Renal cortical epithelial cell (primary cell): Measurements from ENCODE around the gene SNIP1. TPM values are rescaled to one million over a fixed set of nuclear protein-coding genes. Genes with fewer than 3 reads are reported as not detected.
"Not testable (repeated sequence)": the region's sequence is repeated elsewhere in the genome, so short reads cannot be mapped to it uniquely, and the experiment has no call there.

Experiments used
- DNase-seq: peaks from one replicate; pipeline ENCODE4 v3.0.0-alpha.2; 2011; ENCODE audit warnings: low read depth
- total RNA-seq: library from RNA; depleted of rRNA; stranded (reverse); fragments of >200 nt; gene quantifications from 2 replicates; pipeline ENCODE4 v1.2.3, GENCODE V29; 2014

Gene SNIP1
- total RNA-seq, 1 donor from 2014 or later: 14.1 TPM

DNA sequence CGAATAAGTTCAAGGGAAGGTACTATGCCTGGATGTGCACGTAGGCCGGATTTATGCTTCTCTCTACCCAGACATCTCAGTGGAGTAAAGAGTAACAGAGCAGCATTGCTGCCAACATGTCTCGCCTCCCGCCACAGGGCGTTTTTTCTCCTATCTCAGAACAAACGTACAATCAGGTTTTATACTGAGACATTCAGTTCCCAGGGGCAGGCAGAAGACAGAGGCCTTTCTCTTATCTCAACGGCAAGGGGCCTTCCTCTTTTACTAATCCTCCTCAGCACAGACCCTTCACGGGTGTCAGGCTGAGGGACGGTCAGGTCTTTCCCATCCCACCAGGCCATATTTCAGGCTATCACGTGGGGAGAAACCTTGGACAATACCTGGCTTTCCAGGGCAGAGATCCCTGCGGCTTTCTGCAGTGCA is 5.9 kb upstream of the SNIP1 start:
- not testable (repeated sequence) for DNase-seq

DNA sequence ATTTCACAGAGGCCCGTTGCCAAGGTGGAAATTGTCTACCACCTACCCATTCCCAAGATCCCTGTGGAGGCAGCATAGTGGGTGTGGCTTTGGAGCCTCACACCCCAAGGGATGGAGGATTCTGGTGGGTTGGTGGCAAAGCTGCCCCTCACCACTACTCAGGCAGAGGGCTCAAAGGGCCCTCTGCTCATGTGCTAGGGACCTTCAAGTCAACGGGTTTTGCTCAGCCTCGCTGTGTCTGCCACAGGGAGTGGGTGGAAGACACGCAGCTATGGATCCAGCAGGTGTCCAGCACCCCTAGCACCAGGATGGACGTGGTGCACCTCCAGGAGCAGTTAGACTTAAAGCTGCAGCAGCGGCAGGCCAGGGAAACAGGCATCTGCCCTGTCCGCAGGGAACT is 5.0 kb upstream of the SNIP1 start:
- no peak for DNase-seq

DNA sequence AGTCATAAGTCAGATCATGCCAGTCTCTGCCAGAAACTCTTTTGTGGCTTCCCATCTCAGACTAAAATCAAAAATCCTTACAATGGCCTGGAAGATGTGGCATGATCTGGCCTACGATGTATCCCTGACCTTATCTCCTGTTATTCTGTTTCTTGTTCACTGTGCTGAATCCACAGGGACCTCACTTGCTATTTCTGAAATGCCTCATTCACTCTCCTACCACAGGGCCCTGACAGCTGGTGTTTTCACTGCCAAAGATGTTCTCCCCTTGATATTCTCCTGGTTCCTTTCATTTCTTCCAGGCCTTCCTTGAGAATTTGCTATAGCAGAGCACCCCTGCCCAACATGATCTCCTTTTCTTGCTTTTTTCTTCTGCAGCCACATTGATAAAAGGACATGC is 4.3 kb upstream of the SNIP1 start:
- DNase-seq: no peak

DNA sequence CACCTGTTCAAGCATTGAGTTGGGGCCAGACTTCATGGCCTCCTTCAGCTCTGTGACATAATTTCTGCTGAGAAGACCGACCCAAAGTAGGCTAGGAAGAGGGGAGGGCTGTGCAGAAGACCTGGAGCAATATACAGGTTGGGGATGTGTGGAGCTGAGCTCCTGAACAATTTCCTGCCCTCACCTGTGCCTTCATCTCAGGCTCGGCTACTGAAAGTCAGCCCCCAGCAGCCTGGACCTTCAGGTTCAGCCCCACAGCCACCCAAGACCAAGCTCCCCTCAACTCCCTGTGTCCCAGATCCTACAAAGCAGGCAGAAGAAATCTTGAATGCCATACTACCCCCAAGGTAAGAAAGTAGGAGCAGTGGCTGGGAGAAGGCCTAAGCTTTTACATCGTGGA is 3.3 kb upstream of the SNIP1 start:
- no peak for DNase-seq

DNA sequence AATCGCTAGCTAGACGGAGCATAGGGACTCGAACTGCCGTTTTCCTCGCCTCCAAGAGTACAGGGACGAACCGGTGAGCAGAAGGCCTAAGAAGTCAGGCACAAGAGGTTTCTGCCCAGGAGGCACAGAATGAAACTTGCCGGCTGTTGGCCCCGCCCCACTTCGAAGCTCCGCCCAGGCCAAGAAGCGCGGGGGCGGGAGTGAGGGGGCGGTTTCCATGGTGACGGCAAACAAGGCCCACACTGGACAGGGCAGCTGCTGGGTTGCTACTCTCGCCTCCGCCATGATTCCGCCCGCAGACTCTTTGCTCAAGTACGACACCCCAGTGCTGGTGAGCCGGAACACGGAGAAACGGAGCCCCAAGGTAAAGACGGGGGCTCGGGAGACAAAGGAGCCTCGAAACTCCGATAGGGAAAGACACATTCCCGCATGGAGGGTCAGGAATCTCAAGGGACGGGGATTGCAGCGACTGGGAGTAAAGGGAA is 2.7 kb upstream of the SNIP1 start, which contains the start of gene DNALI1:
Gene DNALI1 (plus strand): TSS at position 229 of the 485 bp plus-strand sequence. CDS start 55 bp downstream, at position 284.
- DNase-seq: peak; percentile 81

DNA sequence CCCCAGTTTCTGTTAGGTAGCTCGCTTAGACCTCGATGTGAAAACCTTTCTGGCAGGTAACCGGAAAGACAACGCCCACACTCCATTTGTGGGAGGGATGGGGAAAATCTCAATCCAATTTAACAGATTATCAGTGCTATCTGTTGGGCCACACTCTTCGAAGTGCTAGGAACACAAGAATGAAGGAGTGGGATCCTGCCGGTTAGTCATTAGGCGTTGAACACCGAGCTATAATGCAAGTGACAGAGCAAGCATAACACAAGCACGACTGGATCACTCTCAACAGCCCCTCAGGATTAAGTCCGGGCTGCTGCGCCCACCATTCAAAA is 531 bp downstream of the SNIP1 start:
- DNase-seq: no peak

DNA sequence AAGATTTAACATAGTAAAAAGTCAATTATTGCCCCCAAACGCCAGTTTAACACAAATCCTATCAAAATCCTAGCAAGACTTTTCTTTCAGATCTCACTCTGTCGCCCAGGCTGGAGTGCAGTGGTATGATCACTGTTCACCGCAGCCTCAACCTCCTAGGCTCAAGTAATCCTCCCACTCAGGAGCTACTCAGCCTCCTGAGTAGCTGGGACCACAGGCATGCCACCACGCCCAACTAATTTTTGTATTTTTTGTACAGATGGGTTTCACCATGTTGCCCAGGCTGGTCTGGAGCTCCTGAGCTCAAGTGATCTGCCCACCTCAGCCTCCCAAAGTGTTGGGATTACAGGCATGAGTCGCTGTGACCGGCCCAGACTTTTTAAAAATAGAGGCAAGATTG is 4.8 kb downstream of the SNIP1 start:
- DNase-seq: no peak

DNA sequence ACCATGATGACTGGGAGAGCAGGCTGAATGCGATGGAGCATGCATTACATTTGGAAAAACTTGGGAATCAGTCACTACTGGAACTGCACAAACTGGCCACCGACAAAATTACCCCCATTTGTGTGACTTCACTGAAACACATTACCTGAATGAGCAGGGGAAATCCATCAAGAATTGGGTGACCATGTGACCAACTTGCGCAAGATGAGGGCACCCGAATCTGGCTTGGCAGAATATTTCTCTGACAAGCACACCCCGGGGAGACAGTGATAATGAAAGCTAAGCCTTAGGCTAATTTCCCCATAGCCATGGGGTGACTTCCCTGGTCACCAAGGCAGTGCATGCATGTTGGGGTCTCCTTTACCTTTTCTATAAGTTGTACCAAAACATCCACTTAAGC is 9.1 kb downstream of the SNIP1 start:
- no peak for DNase-seq

DNA sequence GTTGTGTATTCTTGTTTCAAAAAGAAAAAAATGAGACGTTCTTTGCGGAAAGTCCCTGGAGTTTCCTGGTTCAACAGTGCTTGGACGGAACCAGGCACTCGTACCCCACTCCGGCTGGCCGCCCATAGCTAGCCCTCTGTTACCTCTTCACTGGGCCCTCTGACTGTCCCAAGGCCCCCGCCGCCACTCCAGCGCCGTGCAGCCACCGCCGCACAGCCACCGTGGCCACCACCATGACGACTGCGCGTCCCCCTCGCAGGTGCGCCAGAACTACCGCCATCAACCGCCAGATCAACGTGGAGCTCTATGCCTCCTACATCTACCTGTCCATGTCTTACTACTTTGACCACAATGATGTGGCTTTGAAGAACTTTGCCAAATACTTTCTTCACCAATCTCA is 9.6 kb downstream of the SNIP1 start:
- DNase-seq: no peak

DNA sequence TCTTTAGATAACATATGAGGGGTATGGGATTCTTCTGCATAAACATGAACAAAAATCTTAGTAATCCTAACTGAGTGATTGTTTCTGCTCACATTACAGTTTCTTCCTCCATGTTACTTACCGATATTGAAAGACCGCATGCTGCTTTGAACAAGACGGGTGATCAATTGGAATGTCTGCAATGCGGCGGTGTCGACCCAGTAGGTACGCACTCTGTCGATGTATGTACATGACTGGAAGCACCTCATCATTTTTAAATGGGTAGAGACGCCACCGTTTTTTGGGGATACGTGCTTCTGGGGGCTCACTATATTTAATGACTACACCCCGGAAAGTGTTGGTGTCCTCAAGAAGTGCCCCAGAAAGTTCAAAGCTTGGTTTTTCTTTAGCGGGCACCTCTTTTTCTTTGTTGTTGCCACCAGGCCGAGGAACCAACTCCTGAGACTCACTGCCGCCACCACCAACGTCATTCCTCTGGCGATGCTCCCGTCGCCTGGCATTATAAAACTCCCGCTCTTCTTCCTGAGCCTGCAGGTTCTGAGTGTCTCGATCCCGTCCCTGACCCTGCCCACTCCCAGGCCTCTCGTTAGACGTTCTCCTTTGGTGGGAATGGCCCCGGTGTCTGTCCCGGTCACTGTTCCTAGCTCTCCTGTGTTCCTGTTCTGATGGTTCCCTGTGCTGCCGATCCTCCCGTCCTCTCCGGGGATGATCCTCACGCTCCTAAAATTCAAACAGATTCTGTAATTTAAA is 13.9 kb downstream of the SNIP1 start:
- no peak for DNase-seq

DNA sequence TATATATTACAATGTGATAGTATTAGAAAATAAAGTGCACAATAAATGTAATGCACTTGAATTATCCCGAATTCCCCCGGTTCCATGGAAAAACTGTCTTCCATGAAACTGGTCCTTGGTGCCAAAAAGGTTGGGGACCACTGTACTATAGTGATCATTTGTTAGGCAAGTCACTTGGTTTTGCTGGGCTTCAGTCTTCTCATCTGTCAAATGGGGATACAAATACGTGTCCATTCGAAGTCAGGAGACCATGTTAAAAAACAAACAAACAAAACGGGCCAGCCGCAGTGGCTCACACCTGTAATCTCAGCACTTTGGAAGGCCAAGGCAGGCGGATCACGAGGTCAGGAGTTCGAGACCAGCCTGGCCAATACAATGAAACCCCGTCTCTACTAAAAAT is 14.9 kb downstream of the SNIP1 start:
- not testable (repeated sequence) for DNase-seq

DNA sequence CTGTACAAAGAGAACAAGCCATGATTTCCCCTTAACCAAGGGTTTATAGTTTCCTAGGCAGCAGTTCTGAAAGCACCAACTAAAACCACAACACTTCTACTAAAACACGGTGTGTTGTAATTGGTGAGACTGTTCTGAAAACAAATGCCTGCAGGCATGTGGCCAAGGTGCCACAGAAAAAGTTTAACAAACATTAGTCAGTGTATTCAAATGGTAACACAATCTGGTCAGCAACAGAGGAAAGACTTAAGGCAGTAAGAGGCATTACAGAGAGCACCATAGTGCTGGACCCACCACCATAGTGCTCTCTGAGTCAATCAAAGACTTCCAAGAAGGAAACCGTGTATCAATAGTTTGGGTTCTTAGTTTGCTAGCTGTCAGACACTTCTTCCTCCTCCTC is 16.7 kb downstream of the SNIP1 start:
- peak; percentile 96 for DNase-seq

DNA sequence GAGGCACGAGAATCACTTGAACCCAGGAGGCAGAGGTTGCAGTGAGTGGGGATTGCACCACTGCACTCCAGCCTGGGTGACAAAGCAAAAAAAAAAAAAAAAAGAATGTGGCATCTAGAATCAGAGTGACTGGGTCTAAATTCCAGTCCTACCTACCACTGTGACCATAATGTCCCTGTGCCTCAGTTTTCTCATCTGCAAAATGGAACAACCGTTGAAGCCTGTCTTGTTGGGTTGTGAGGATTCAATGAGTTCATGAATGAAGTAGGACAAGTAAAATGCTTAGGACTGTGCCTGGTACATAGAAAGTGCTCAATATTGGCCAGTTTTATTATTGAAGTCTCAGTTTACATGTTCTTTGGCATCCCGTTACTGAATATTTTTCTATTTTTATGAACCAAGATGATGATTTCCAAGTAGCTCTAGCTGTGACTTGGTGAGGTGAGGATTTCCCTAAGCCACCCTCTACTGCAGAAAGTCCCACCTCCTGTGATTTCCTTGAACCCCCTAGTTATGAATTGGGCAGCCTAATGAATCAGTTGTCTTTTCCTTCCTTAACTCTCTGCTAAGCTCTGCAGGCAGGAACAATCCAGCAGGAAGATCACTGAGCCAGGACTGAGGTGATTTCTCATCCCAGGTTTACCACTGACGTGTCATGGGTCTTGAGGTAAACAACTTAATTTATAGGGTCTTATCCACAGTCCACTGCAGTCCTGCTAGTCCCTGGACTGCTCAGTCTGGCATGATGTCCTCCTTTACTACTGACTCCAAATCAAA is 20.6 kb downstream of the SNIP1 start:
- peak; percentile 54 for DNase-seq

DNA sequence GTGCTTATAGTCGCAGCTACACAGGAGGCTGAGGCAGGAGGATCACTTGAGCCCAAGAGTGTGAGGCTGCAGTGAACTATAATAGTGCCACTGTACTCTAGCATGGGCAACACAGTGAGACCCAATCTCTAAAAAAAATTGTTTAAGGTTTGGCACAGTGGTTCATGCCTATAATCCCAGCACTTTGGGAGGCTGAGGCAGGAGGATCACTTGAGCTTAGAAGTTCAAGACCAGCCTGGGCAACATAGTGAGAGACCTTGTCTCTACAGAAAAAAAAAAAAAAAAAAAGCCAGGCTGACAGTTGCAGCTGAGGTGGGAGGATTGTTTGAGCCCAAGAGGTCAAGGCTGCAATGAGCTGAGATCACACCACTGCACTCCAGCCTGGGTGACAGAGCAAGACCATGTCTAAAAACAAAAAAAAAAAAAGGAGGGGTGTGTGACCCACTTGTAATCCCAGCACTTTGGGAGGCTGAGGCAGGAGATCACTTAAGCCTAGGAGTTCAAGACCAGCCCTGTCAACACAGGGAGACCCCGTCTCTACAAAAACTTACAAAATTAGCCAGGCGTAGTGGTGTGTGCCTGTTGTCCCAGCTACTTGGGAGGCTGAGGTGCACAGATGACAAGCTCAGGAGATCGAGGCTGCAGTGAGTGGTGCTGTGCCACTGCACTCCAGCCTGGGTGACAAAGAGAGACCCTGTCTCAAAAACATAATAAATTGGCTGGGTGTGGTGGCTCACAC is 21.5 kb downstream of the SNIP1 start:
- DNase-seq: not testable (repeated sequence)

DNA sequence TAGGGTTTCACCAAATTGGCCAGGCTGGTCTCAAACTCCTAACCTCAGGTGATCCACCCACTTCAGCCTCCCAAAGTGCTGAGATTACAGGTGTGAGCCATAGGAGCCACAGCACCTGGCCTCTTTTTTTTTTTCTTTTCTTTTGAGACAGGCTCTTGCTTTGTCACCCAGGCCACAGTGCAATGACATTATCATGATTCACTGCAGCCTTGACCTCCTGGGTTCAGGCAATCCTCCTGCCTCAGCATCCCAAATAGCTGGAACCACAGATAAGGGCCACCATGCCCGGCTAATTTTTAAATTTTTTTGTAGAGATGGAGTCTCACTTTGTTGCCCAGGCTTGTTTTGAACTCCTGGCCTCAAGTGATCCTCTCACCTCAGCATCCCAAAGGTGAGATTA is 24.2 kb downstream of the SNIP1 start:
- not testable (repeated sequence) for DNase-seq

DNA sequence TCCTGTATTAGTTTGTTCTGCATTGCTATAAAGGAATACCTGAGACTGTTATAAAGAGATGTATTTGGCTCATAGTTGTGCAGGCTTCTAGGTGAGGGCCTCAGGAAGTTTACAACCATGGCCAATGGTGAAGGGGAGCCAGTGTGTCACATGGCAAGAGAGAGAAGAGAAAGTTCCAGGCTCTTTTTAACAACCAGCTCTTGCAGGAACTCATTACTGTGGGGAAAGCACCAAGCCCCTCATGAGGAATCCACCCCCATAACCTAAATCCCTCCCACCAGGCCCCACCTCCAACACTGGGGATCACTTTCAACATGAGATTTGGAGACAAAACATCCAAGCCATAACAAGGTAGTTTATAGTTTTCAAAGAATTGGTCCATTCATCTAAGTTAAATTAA is 34.5 kb downstream of the SNIP1 start:
- no peak for DNase-seq

DNA sequence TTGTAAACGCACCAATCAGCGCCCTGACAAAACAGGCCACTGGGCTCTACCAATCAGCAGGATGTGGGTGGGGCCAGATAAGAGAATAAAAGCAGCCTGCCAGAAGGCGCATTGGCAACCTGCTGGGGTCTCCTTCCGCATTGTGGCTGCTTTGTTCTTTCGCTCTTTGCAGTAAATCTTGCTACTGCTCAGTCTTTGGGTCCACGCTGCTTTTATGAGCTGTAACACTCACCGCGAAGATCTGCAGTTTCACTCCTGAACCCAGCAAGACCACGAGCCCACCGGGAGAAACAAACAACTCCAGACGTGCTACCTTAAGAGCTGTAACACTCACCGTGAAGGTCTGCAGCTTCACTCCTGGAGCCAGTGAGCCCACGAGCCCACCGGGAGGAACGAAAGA is 35.2 kb downstream of the SNIP1 start:
- not testable (repeated sequence) for DNase-seq

DNA sequence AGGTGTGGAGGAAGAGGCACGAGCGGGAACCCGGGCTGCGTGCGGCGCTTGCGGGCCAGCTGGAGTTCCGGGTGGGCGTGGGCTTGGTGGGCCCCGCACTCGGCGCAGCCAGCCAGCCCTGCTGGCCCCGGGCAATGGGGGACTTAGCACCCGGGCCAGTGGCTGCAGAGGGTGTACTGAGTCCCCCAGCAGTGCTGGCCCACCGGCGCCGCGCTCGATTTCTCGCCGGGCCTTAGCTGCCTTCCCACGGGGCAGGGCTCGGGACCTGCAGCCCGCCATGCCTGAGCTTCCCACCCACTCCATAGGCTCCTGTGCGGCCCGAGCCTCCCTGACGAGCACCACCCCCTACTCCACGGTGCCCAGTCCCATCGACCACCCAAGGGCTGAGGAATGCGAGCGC is 35.9 kb downstream of the SNIP1 start:
- not testable (repeated sequence) for DNase-seq

DNA sequence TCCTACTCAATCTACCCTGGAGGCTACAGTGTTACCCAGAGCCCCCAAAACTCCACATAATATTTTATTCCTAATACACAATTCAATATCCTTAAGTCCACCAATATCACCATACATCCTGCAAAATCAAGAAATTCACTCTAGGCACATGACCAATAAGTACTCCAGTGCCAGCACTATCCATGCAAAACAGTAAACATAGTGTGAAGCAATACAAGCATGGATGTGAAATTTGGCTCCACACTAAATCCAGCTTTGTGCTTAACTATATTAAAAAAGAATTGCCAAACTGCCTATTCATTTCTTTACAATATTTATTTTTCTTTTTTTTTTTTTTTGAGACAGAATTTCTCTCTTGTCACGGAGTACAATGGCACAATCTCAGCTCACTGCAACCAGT is 36.5 kb downstream of the SNIP1 start:
- no peak for DNase-seq

DNA sequence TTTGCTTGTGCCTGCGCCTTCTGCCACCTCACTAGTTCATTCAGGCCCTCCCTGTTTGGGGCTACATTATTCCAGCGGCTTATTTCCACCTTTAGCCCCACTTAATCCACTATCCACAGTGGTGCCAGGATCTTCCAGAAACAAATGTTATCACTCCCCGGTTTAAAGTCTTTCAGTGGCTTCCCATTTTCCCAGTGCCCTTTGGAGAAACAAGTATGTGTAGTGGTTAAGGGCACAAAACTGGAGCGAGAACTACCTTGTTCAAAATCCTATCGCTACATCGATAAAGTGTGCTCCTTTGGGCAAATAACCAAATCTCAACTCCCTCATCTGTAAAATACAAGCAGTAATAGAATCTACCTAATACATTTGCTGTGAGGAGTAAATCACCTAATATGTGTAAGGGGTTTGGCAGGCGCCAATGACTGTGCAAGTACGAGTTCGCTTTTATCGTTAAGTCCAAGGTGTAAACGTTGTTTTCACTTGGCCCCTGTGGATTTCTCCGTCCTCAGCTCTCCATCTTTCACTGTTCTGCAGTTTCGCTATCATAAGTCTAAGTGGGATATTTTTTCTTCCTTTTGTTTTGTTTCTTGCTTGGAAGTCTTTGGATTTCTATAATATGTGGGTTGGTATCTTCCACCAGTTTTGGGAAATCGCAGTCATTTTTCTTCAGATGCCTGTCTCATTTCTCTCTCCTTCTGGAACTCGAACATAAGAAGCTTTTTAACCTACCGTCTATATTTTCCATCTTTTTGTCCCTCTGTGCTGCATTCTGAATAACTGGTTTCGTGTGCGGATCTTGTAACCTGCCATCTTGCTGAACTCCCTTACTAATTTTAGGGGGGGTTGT is 38.7 kb downstream of the SNIP1 start:
- DNase-seq: no peak

DNA sequence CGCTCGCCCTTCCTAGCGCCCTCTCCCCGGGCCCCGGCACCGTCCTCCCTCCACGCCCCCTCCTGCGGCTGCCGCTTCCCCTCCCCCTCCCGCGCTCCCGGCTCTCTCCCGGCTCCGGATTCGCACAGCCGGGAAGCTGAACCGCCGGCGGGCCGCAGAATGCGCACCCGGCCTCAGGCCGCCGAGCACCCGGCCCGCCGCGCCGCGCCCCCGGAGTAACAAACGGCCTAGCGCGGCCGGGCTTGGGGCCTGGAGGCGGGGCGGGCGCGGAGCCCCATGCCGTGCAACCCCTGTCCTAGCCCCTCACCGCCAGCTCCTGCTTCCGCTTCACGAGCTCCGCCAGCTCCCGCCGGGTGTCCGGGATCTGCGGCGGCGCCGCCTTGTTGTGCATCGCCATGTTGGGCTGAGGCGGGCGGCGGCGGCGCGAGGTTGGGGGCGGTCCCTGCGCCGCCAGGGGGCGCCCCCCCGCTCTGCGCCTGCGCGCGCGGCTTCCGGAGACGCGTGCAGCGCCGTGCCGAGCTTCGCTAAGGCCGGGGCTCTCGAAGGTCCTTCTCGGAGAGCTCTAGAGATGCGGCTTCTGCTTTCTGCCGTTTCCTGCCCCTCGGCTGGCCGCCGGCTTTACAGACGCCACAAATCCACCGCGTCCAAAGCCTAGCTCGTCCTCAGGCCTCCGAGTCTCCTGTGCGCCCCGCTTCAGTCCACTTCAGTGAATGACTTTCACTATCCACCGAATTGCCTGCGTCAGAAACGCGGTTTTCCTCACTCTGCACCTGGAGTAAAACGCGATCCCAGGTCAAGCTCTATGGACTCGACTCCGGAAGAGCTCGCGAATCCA is 39.5 kb downstream of the SNIP1 start, which contains the start of gene MEAF6:
Gene MEAF6 (minus strand): TSS at position 417 of the 835 bp plus-strand sequence. CDS start 20 bp downstream, at position 397.
- DNase-seq: peak; percentile 59
